B cell (primary cell): Measurements from ENCODE around the gene PTPMT1. TPM values are rescaled to one million over a fixed set of nuclear protein-coding genes. Genes with fewer than 3 reads are reported as not detected.

Experiments
- ATAC-seq: fragments of 200-7000 bp; cut with Tn5 transposase; one replicate; pipeline ENCODE4 v1.10.0; 2021; ENCODE audit warnings: low read depth, mild to moderate bottlenecking, moderate number of reproducible peaks, moderate library complexity
- CTCF ChIA-PET: fragments of 350-600 bp; sonication (Branson Sonifier 250); formaldehyde crosslinking; loops from one replicate; lab custom pipeline; 2021; ENCODE audit warnings: antibody characterized with exemption, inconsistent platforms; lab: Charles Lee
- POLR2A ChIA-PET: fragments of 350-600 bp; sonication (Branson Sonifier 250); formaldehyde crosslinking; loops from one replicate; lab custom pipeline; 2021; ENCODE audit warnings: antibody characterized with exemption; lab: Charles Lee
- DNase-seq: peaks from one replicate; pipeline ENCODE4 v3.0.0; 2013
- H2AFZ ChIP-seq: 2 replicates; pipeline ENCODE4 v1.6.1; 2012; ENCODE audit warnings: mild to moderate bottlenecking, low read depth, low read length; ENCODE audit not compliant: insufficient read depth, poor library complexity, severe bottlenecking
- H3K27ac ChIP-seq, 2 donors: 1 replicate in 1 of 2; 2 replicates in 1 of 2; pipeline ENCODE4 v1.5.1; 2012 to 2013; ENCODE audit warnings: low read length in 2 of 2, mild to moderate bottlenecking in 2 of 2, moderate library complexity in 1 of 2
- H3K27me3 ChIP-seq, 4 experiments: fragments of 200-600 bp in 1 of 4; sonication (generic) in 1 of 4; replicated peaks in 1 of 4; 1 replicate in 2 of 4; 2 replicates in 2 of 4; pipeline versions ENCODE4 v1.6.1 to v1.7.0; 2013 to 2016; ENCODE audit warnings: low read length in 3 of 4, mild to moderate bottlenecking in 2 of 4, mixed read lengths in 1 of 4, moderate library complexity in 1 of 4; ENCODE audit not compliant: insufficient read depth in 4 of 4, control insufficient read depth in 3 of 4; ENCODE audit errors: control extremely low read depth in 1 of 4
- H3K36me3 ChIP-seq, 2 experiments: replicated peaks in 1 of 2; 1 replicate in 1 of 2; 2 replicates in 1 of 2; pipeline versions ENCODE4 v1.6.1 to v1.7.1; 2013; ENCODE audit warnings: low read length in 1 of 2; ENCODE audit not compliant: insufficient read depth in 2 of 2, control insufficient read depth in 1 of 2; ENCODE audit errors: control extremely low read depth in 1 of 2, extremely low read depth in 1 of 2
- H3K4me1 ChIP-seq, 2 donors: fragments of 200-600 bp in 1 of 2; sonication (generic) in 1 of 2; 1 replicate in 1 of 2; 2 replicates in 1 of 2; pipeline versions ENCODE4 v1.5.1 to v1.6.1; 2013 to 2017; ENCODE audit warnings: low read length in 2 of 2; ENCODE audit not compliant: control insufficient read depth in 2 of 2, insufficient read depth in 2 of 2
- H3K4me2 ChIP-seq: replicated peaks from 2 replicates; pipeline ENCODE3; 2012; ENCODE audit warnings: mild to moderate bottlenecking, low read depth, low read length; ENCODE audit not compliant: poor library complexity, severe bottlenecking
- H3K4me3 ChIP-seq, 5 experiments: fragments of 200-600 bp in 1 of 5; sonication (generic) in 1 of 5; 1 replicate in 3 of 5; 2 replicates in 2 of 5; pipeline versions ENCODE4 v1.5.1 to v1.7.0; 2011 to 2016; ENCODE audit warnings: low read length in 4 of 5, mild to moderate bottlenecking in 4 of 5, low read depth in 2 of 5, control low read depth in 1 of 5, moderate library complexity in 1 of 5; ENCODE audit not compliant: insufficient read depth in 1 of 5; ENCODE audit errors: control extremely low read depth in 1 of 5, extremely low read depth in 1 of 5
- H3K79me2 ChIP-seq: fragments of 200-600 bp; sonication (generic); one replicate; pipeline ENCODE4 v1.6.0; 2016; ENCODE audit warnings: low read length; ENCODE audit not compliant: control insufficient read depth, insufficient read depth
- H3K9ac ChIP-seq: fragments of 200-600 bp; sonication (generic); 2 replicates; pipeline ENCODE4 v1.6.1; 2017; ENCODE audit warnings: mild to moderate bottlenecking, low read length, moderate library complexity
- H3K9me3 ChIP-seq, 3 donors: one replicate each; pipeline versions ENCODE4 v1.6.1 to v1.7.1; 2013; ENCODE audit warnings: low read length in 2 of 3; ENCODE audit not compliant: control insufficient read depth in 2 of 3, insufficient read depth in 1 of 3; ENCODE audit errors: control extremely low read depth in 1 of 3
- H4K20me1 ChIP-seq: 2 replicates; pipeline ENCODE4 v1.6.0; 2012; ENCODE audit warnings: mild to moderate bottlenecking, low read length; ENCODE audit not compliant: insufficient read depth, control insufficient read depth, poor library complexity, severe bottlenecking
- H3K27ac Mint-ChIP-seq: one replicate; pipeline ENCODE4 v1.8.0; 2021; ENCODE audit warnings: mixed read lengths
- H3K27me3 Mint-ChIP-seq: one replicate; pipeline ENCODE4 v1.8.0; 2021; ENCODE audit warnings: mixed read lengths
- H3K4me1 Mint-ChIP-seq: one replicate; pipeline ENCODE4 v1.8.0; 2021; ENCODE audit warnings: mixed read lengths
- H3K4me3 Mint-ChIP-seq: one replicate; pipeline ENCODE4 v1.8.0; 2021; ENCODE audit warnings: mixed read lengths
- H3K9me3 Mint-ChIP-seq: one replicate; pipeline ENCODE4 v1.8.0; 2022; ENCODE audit warnings: mixed read lengths; ENCODE audit not compliant: insufficient read depth
- EZH2 ChIP-seq: IDR thresholded peaks from 2 replicates; pipeline ENCODE4 v1.6.1; 2012; ENCODE audit warnings: borderline replicate concordance, low read depth, mild to moderate bottlenecking, moderate library complexity, low read length; ENCODE audit not compliant: insufficient read depth, poor library complexity, severe bottlenecking
- WGBS: methylation state at CpG from one replicate; pipeline ENCODE4 v1.1.5; 2013; ENCODE audit warnings: missing lambda C conversion rate; ENCODE audit not compliant: insufficient coverage; 5-methylcytosine and 5-hydroxymethylcytosine counted together
- intact Hi-C: fragments of 100-400 bp; cut with micrococcal nuclease; formaldehyde crosslinking; loops from one replicate; pipeline ENCODE4 v1.10.0; 2022
- polyA plus RNA-seq: library from polyadenylated mRNA; depleted of rRNA; stranded (reverse); fragments of >200 nt; gene quantifications from 2 replicates; pipeline ENCODE4 v1.2.3, GENCODE V29; 2012
- total RNA-seq, 2 donors: library from RNA; stranded (reverse); fragments of 120-200 nt in 1 of 2; gene quantifications; 1 replicate in 1 of 2; 2 replicates in 1 of 2; pipeline versions ENCODE4 v1.2.3 to v1.2.4, GENCODE V29; 2013 to 2022
- TF ChIP-seq, protein P1 (sequence below): fragments of 200-600 bp; IDR thresholded peaks from one replicate; pipeline ENCODE4 v1.8.0; 2022; ENCODE audit warnings: antibody characterized with exemption, mild to moderate bottlenecking

The PTPMT1 gene
- total and polyA plus RNA-seq, 2 donors (not counting 1 experiment from before 2014, with no cell fraction given): 20.8 to 35.7 TPM

DNA sequence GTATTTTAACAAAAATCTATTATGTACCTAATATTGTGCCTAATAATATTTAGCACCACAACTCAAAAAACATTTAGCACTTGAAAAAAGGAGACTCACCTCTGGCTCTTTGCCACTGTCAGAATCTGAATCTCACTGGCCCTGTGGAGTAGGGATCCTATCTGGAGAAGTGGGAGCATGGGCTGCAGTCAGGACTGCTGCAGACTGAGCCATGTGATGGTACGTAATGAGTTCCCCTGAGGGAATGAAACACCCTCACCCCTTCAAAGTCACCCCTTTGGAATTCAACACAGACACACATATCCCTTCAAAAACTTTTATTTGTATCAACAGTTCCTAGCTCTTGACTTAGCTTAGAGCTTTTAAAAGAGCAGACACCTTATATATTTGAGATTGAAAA, 6.5 kb downstream of the PTPMT1 start:
- Mint-ChIP-seq H3K9me3 (no peaks in the 10 kb centered on the region), H3K4me3 (no peak overlapping the region), H3K27ac (no peak overlapping the region), H3K27me3 (no peaks in the 10 kb centered on the region), H3K4me1 (peaks cover 5% of the 10 kb centered on the region)
- H3K27ac ChIP-seq: no peak overlapping the region
- H4K20me1 ChIP-seq: no peaks in the 10 kb centered on the region
- H3K4me2 ChIP-seq: no peak overlapping the region
- DNase-seq (no peak), ATAC-seq (no peak)
- no peaks in the 10 kb centered on the region for H3K27me3 ChIP-seq
- WGBS: 100% methylated on average over 1 of the region's 1 CpG
- peaks cover 52% of the 10 kb centered on the region for H3K79me2 ChIP-seq
- H3K4me1 ChIP-seq: no peaks in the 10 kb centered on the region
- ChIA-PET POLR2A (no interaction called here), CTCF (no interaction called here)
- intact Hi-C loops: no loop called here
- no peak overlapping the region for H2AFZ ChIP-seq
- no peak for TF ChIP-seq EZH2
- TF ChIP-seq, protein P1, sequence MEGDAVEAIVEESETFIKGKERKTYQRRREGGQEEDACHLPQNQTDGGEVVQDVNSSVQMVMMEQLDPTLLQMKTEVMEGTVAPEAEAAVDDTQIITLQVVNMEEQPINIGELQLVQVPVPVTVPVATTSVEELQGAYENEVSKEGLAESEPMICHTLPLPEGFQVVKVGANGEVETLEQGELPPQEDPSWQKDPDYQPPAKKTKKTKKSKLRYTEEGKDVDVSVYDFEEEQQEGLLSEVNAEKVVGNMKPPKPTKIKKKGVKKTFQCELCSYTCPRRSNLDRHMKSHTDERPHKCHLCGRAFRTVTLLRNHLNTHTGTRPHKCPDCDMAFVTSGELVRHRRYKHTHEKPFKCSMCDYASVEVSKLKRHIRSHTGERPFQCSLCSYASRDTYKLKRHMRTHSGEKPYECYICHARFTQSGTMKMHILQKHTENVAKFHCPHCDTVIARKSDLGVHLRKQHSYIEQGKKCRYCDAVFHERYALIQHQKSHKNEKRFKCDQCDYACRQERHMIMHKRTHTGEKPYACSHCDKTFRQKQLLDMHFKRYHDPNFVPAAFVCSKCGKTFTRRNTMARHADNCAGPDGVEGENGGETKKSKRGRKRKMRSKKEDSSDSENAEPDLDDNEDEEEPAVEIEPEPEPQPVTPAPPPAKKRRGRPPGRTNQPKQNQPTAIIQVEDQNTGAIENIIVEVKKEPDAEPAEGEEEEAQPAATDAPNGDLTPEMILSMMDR: no peak
- H3K4me3 ChIP-seq: no peak overlapping the region
- peaks cover 0 to 55% of the 10 kb centered on the region in 2 experiments for H3K36me3 ChIP-seq
- H3K9me3 ChIP-seq: no peaks in the 10 kb centered on the region
- H3K9ac ChIP-seq: no peak overlapping the region

DNA sequence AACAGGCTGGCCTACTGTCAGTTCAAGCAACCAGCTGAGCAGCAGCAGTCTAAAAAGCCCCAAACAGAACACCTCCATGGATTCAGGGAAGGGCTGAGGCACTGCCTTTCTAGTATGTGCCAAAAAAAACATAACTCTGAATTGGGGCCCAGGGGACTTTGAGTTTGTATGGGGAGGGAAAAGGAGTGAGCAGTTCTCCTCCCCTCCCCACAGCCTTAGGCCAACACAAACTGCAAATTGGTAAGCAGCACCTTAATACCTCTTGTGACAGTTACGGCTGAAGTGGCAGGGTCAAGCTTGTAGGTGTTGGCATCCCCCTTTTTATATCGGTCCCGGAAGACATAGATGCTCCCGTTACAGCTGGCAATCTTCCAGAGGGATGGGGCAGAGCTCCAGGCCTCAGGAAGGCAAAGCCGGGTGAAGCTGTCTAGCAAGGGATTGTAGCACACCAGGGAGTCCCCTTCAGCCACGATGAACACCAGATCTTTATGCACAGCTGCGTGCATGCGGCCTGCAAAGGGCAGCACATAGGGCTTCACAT, 7.4 kb downstream of the PTPMT1 start:
- H3K27ac Mint-ChIP-seq: no peak overlapping the region
- POLR2A ChIA-PET: no interaction called here
- intact Hi-C loops: no loop called here

More for the DNA sequence above, 7.4 kb downstream of the PTPMT1 start:
- Histone ChIP-seq H3K9ac (no peak overlapping the region), H3K4me1 (peaks cover 7% of the 10 kb centered on the region in 2 donors), H3K36me3 (peaks cover 0 to 59% of the 10 kb centered on the region in 2 experiments), H3K4me3 (no peak overlapping the region), H3K27ac (no peak overlapping the region), H3K79me2 (peaks cover 53% of the 10 kb centered on the region), H3K4me2 (no peak overlapping the region), H3K9me3 (no peaks in the 10 kb centered on the region), H3K27me3 (no peaks in the 10 kb centered on the region), H2AFZ (no peak overlapping the region), H4K20me1 (peaks cover 2% of the 10 kb centered on the region)
- ATAC-seq: no peak
- WGBS: 92% methylated on average over 8 of the region's 8 CpGs
- Mint-ChIP-seq H3K4me1 (peaks cover 12% of the 10 kb centered on the region), H3K9me3 (no peaks in the 10 kb centered on the region), H3K27me3 (no peaks in the 10 kb centered on the region), H3K4me3 (no peak overlapping the region)
- no peak for DNase-seq
- CTCF ChIA-PET: no interaction called here
- TF ChIP-seq, protein P1: no peak
- TF ChIP-seq EZH2: no peak
